Activated naive CD4-positive, alpha-beta T cell treated with anti-CD3 and anti-CD28 coated beads for 36 hours (primary cell): ENCODE data around the gene EIF3B. TPM values are rescaled to one million over a fixed set of nuclear protein-coding genes. Genes with fewer than 3 reads are reported as not detected.

Experiments
- CTCF ChIA-PET: fragments of 350-600 bp; sonication (Branson Sonifier 250); formaldehyde crosslinking; loops from one replicate; lab custom pipeline; 2021; ENCODE audit warnings: antibody characterized with exemption; lab: Charles Lee
- DNase-seq: peaks from one replicate; pipeline ENCODE4 v3.0.0-alpha.2; 2020
- H3K27ac Mint-ChIP-seq: one replicate; pipeline ENCODE4 v1.8.0; 2021; ENCODE audit warnings: mild to moderate bottlenecking, mixed read lengths
- H3K27me3 Mint-ChIP-seq: one replicate; pipeline ENCODE4 v1.8.0; 2021; ENCODE audit warnings: low read depth, mixed read lengths
- H3K36me3 Mint-ChIP-seq: one replicate; pipeline ENCODE4 v1.8.0; 2021; ENCODE audit warnings: low read depth, mixed read lengths
- H3K4me1 Mint-ChIP-seq: one replicate; pipeline ENCODE4 v1.8.0; 2021; ENCODE audit warnings: low read depth, mixed read lengths
- H3K4me3 Mint-ChIP-seq: one replicate; pipeline ENCODE4 v1.8.0; 2021; ENCODE audit warnings: mild to moderate bottlenecking, moderate library complexity, mixed read lengths
- H3K9me3 Mint-ChIP-seq: one replicate; pipeline ENCODE4 v1.8.0; 2021; ENCODE audit warnings: mixed read lengths
- intact Hi-C: fragments of 100-400 bp; cut with micrococcal nuclease; formaldehyde crosslinking; loops from one replicate; pipeline ENCODE4 v1.15.1; 2023
- total RNA-seq, 2 experiments: library from RNA; stranded (reverse); gene quantifications; one replicate each; pipeline ENCODE4 v1.2.3, GENCODE V29; 2021

EIF3B gene
- total RNA-seq, 2 experiments from 2014 or later = 156 to 159 TPM

DNA sequence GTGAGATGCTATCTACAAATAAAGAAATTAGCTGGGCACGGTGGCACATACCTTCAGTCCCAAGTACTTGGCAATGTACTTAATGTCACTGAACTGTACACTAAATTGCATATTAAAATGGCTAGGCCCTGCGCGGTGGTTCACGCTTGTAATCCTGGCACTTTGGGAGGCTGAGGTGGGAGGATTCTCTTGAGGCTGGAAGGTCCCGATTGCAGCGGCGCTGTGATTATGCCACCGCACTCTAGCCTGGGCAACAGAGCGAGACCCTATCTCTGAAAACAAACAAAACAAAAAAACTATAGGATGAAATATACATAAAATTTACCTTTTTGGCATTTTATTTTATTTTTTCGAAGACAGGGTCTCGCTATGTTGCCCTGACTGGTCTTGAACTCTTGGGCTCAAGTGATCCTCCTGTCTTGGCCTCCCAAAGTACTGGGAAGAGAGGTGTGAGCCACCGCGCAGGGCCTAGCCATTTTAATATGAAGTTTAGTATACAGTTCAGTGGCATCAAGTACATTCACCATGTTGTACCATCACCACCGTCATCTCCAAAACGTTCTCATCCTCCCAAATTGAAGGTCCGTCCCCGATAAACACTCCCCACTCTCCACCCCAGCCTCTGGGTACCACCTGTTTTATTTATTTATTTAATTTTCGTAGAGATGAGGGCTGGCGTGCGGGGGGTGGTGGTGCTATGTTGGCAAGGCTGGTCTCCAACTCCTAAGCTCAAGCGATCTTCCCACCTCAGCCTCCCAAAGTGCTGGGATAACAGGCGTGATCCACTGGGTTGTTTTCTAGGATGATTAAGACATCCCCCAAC is 1.3 kb upstream of the EIF3B start:
- no peaks in the 10 kb centered on the region for H3K27me3 Mint-ChIP-seq
- H3K4me3 Mint-ChIP-seq = peak overlapping the region; percentile 87
- intact Hi-C loops = loop anchor here (2.0 to 5.0 kb wide), 4 partner anchors 111 to 426 kb away; partner anchors contain the start of genes MRM2 and NUDT1
- CTCF ChIA-PET = interaction anchor here (1.7 kb wide), 1 partner anchor 78 kb away, joined by 3 read pairs; no protein-coding TSS in a partner anchor
- peaks cover 26% of the 10 kb centered on the region for H3K4me1 Mint-ChIP-seq
- H3K36me3 Mint-ChIP-seq = peaks cover 17% of the 10 kb centered on the region
- no peaks in the 10 kb centered on the region for H3K9me3 Mint-ChIP-seq
- no peak for DNase-seq
- H3K27ac Mint-ChIP-seq = peak overlapping the region; percentile 99

DNA sequence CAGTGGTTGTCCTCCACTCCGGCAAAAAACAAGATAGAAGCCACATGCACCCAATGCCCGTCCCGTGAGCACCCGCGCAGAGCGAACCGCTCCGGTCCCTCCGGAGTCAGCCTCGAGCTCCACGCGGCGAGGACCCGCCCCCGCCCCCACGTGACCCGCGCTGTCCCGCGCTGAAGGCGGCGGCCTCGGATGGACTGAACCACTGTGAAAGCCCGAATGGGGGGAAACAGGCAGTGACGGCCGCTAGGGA is 766 bp upstream of the EIF3B start:
- DNase-seq = peak; percentile 93
- H3K27me3 Mint-ChIP-seq = no peaks in the 10 kb centered on the region
- peak overlapping the region; percentile 99 for H3K27ac Mint-ChIP-seq
- H3K4me1 Mint-ChIP-seq = peaks cover 28% of the 10 kb centered on the region
- peaks cover 17% of the 10 kb centered on the region for H3K36me3 Mint-ChIP-seq
- intact Hi-C loops = loop anchor here (1.0 to 5.0 kb wide), 8 partner anchors 40 to 783 kb away; partner anchors contain the start of genes CHST12, MRM2, NUDT1 and PSMG3
- H3K9me3 Mint-ChIP-seq = no peaks in the 10 kb centered on the region
- peak overlapping the region; percentile 87 for H3K4me3 Mint-ChIP-seq
- CTCF ChIA-PET = interaction anchor here (1.7 kb wide), 1 partner anchor 77 kb away, joined by 3 read pairs; no protein-coding TSS in a partner anchor

DNA sequence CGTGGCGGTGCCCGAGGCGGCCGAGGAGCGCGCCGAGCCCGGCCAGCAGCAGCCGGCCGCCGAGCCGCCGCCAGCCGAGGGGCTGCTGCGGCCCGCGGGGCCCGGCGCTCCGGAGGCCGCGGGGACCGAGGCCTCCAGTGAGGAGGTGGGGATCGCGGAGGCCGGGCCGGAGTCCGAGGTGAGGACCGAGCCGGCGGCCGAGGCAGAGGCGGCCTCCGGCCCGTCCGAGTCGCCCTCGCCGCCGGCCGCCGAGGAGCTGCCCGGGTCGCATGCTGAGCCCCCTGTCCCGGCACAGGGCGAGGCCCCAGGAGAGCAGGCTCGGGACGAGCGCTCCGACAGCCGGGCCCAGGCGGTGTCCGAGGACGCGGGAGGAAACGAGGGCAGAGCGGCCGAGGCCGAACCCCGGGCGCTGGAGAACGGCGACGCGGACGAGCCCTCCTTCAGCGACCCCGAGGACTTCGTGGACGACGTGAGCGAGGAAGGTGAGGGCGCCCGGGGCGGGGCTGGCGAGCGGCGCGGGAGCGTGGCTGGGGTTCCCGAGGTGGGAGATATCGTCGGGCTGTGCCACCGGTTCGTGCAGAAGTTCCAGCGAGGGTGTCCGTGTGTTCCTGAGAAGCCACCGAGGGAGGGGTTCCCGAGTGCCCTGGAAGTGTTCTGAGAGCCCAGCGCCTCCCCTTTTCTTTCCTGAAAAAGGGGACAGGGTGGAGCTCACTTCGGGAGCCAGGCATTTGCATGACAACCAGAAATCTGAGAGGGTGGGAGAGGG is 495 bp downstream of the EIF3B start:
- Mint-ChIP-seq H3K36me3 (peaks cover 20% of the 10 kb centered on the region), H3K27ac (peak overlapping the region; percentile 65), H3K27me3 (no peaks in the 10 kb centered on the region), H3K4me3 (peak overlapping the region; percentile 87), H3K4me1 (peaks cover 41% of the 10 kb centered on the region), H3K9me3 (no peaks in the 10 kb centered on the region)
- intact Hi-C loops = loop anchor here (1.0 to 5.0 kb wide), 7 partner anchors 41 to 784 kb away; partner anchors contain the start of genes CHST12, PSMG3, SNX8 and TTYH3
- CTCF ChIA-PET = interaction anchor here (0.7 kb wide), 2 partner anchors 9 to 10 kb away, joined by 3 read pairs; no protein-coding TSS in a partner anchor
- DNase-seq = peak; percentile 13

DNA sequence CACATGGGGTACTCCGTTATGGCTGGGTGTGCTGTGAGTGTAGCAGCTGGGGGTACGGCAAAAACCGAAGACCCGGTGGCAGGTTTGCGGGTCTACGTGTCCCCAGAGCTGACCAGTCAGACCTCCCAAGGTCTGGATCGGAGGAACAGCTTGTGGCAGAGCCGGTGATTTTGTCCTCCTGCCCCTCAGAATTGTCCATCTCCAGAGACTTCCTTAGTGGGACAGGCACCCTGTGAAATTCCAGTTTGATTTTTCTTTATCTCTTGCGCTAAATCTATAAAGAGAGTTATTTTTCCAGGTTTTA is 1.0 kb downstream of the EIF3B start:
- Mint-ChIP-seq H3K36me3 (peaks cover 25% of the 10 kb centered on the region), H3K27me3 (no peaks in the 10 kb centered on the region), H3K9me3 (no peaks in the 10 kb centered on the region), H3K27ac (peak overlapping the region; percentile 65), H3K4me3 (peak overlapping the region; percentile 78), H3K4me1 (peaks cover 46% of the 10 kb centered on the region)
- CTCF ChIA-PET = interaction anchor here (0.6 to 0.7 kb wide), 3 partner anchors 8 to 113 kb away, joined by 3 to 4 read pairs (median 3); no protein-coding TSS in a partner anchor
- no peak for DNase-seq
- intact Hi-C loops = loop anchor here (2.0 kb wide), 1 partner anchor 785 kb away; the partner anchor contains the start of gene PSMG3

DNA sequence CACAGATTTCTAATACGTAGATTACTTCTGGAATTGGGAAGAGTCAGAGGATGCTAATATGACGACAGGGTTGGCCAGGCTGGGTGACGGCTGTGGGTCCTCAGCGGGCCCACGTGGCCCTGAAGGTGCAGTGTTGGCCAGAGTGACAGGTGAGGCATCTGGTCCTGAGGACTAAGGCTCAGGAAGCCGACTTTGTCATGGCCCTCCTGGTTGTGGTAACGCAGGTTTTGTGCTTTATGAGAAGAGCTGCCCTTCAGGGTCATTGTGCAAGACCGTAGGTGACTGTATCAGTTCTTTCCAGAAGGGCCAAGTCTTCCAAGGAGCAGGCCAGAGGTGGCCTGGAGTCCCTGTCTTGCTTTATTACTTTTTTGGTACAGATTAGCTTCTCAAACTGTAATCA is 2.5 kb downstream of the EIF3B start:
- peaks cover 46% of the 10 kb centered on the region for H3K4me1 Mint-ChIP-seq
- peak overlapping the region; percentile 12 for H3K4me3 Mint-ChIP-seq
- no peaks in the 10 kb centered on the region for H3K9me3 Mint-ChIP-seq
- H3K27me3 Mint-ChIP-seq = no peaks in the 10 kb centered on the region
- H3K36me3 Mint-ChIP-seq = peaks cover 28% of the 10 kb centered on the region
- intact Hi-C loops = no loop called here
- DNase-seq = no peak
- peak overlapping the region; percentile 9 for H3K27ac Mint-ChIP-seq
- CTCF ChIA-PET = interaction anchor here (1.2 to 1.8 kb wide), 2 partner anchors 9 to 27 kb away, joined by 4 read pairs; no protein-coding TSS in a partner anchor

DNA sequence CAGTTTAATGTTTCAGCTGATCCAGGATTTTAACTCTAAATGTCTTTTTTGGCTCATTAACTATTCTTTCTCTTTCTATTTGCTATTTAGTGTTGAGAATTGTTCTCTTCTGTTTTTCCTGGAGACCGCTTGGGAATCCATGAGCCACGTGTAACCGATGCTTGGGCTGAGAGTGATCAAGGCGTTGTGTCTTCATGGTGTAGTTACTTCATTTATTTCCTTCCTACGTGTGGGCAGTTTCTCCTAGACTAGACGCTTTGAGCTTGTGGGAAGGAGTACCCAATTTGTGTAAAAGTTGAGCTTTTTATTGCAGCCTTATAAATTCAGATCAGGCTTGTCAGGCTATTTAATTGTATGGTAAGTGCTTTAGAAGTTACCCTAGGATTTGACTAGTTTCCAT is 2.9 kb downstream of the EIF3B start:
- DNase-seq = no peak
- Mint-ChIP-seq H3K36me3 (peaks cover 31% of the 10 kb centered on the region), H3K27me3 (no peaks in the 10 kb centered on the region), H3K9me3 (no peaks in the 10 kb centered on the region), H3K27ac (no peak overlapping the region), H3K4me1 (peaks cover 46% of the 10 kb centered on the region), H3K4me3 (peak overlapping the region; percentile 5)
- CTCF ChIA-PET = interaction anchor here (1.2 to 1.8 kb wide), 2 partner anchors 10 to 27 kb away, joined by 4 read pairs; no protein-coding TSS in a partner anchor
- intact Hi-C loops = no loop called here

DNA sequence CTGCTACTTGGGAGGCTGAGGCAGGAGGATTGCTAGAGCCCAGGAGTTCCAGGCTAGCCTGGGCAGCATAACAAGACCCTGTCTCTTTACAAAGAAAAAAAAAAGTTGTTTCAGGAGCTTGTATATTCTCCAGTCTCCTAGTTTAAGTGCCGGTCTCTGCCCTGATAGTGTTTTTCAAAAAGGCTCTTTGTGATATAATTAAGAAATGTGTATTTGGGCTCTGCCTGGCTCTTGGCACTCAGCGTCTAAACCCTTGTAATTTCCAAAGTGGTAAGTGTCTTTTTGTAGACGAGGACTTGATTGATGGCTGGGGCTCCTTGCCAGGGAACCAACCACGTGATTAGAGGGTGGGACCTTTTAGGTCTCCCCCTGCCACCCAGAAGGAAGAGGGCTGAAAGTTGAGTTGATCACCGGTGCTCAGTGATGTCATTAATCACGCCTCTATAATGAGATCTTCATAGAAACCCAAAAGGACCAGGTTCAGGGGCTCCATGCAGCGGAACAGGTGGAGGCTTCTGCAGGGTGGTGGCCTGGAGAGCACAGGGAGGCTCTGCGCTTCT is 4.4 kb downstream of the EIF3B start:
- Mint-ChIP-seq H3K27ac (no peak overlapping the region), H3K36me3 (peaks cover 39% of the 10 kb centered on the region), H3K4me1 (peaks cover 39% of the 10 kb centered on the region), H3K4me3 (no peak overlapping the region), H3K9me3 (no peaks in the 10 kb centered on the region), H3K27me3 (no peaks in the 10 kb centered on the region)
- CTCF ChIA-PET = interaction anchor here (0.8 kb wide), 1 partner anchor 110 kb away, joined by 3 read pairs; no protein-coding TSS in a partner anchor
- DNase-seq = no peak
- intact Hi-C loops = no loop called here

DNA sequence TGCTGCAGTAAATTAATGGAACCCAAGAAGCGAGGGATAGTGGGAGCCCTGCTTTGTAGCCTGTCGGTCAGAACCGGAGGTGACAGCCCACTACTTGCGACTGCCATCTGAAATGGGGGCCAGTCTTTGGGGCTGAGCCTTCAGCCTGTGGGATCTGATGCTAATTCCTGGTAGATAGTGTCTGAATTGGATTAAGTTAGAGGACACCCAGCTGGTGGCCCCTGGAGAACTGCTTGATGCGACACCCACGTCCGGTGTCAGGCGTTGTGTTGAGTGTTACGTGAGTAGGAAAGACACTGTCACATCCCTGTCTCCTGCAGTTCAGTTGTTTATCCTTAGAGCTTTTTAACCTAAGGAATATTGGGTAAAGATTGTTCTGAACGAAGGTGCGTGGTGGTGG is 5.0 kb downstream of the EIF3B start:
- peaks cover 44% of the 10 kb centered on the region for H3K36me3 Mint-ChIP-seq
- no peak overlapping the region for H3K27ac Mint-ChIP-seq
- CTCF ChIA-PET = no interaction called here
- H3K4me3 Mint-ChIP-seq = no peak overlapping the region
- no peak for DNase-seq
- H3K9me3 Mint-ChIP-seq = no peaks in the 10 kb centered on the region
- no peaks in the 10 kb centered on the region for H3K27me3 Mint-ChIP-seq
- intact Hi-C loops = no loop called here
- H3K4me1 Mint-ChIP-seq = peaks cover 39% of the 10 kb centered on the region

DNA sequence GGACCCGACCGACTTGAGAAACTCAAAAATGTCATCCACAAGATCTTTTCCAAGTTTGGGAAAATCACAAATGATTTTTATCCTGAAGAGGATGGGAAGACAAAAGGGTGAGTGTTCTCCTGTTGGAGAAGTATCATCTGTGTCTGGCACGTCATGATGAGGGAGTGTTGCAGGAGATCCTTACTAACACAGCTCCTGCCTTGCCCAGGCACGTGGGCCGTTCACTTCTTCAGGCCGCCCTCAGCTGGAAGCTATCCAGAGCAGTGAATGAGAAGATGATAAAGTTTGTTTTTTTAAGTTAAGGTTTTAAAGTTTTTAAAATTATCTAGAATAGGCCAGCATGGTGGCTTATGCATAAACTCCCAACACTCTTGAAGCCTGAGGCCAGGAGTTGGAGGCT is 6.2 kb downstream of the EIF3B start:
- H3K4me1 Mint-ChIP-seq = peaks cover 38% of the 10 kb centered on the region
- CTCF ChIA-PET = no interaction called here
- no peaks in the 10 kb centered on the region for H3K27me3 Mint-ChIP-seq
- H3K9me3 Mint-ChIP-seq = no peaks in the 10 kb centered on the region
- no peak overlapping the region for H3K27ac Mint-ChIP-seq
- H3K36me3 Mint-ChIP-seq = peaks cover 47% of the 10 kb centered on the region
- no peak overlapping the region for H3K4me3 Mint-ChIP-seq
- intact Hi-C loops = no loop called here
- DNase-seq = no peak

DNA sequence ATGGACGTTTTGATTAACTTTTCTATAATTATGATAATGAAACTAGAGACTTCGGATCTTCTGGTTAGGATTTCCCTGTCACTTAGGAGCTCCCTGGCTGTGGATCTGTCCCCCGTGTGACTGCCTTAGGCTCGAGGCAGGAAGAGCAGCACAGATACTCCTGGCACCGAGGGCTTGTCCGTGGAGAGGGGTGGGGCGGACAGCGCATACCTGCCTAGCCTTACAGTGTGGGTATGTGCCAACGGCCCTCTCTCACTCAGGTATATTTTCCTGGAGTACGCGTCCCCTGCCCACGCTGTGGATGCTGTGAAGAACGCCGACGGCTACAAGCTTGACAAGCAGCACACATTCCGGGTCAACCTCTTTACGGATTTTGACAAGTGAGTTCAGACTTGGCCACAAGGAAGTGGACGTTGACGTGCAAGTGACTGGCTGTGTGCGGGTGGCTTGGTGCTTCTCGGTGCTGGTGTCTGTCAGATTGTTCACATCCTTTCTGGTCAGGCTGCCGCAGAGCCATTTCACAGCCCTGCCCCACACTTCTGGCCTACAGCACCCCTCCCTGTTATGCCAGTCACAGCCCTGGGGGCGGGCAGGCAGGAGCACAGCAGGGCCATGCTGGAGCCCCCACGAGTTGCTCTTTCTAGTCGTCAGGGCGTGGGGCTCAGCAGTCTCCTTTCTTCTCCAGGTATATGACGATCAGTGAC is 7.9 kb downstream of the EIF3B start:
- no peak overlapping the region for H3K27ac Mint-ChIP-seq
- H3K9me3 Mint-ChIP-seq = no peaks in the 10 kb centered on the region
- H3K27me3 Mint-ChIP-seq = no peaks in the 10 kb centered on the region
- intact Hi-C loops = no loop called here
- no peak for DNase-seq
- H3K4me3 Mint-ChIP-seq = no peak overlapping the region
- H3K4me1 Mint-ChIP-seq = peaks cover 26% of the 10 kb centered on the region
- CTCF ChIA-PET = no interaction called here
- H3K36me3 Mint-ChIP-seq = peaks cover 47% of the 10 kb centered on the region

DNA sequence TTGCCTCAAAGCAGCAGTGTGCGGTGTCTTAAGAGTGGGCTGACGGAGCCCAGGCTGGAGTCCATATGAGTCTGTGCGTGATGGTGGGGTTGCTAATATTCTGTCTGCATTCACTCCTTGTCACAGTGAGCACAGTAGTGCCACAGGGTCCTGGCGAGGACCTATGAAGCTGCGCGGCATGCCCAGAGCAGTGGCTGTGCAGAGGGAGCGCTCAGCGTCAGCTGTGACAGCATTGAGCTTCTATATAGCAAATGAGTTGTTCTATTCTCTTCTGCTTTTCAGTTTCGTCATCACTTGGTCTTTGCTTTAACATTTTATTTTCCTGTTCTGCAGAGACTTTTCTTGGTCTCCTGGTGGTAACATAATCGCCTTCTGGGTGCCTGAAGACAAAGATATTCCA is 14.5 kb downstream of the EIF3B start:
- H3K4me3 Mint-ChIP-seq = no peak overlapping the region
- no peaks in the 10 kb centered on the region for H3K27me3 Mint-ChIP-seq
- H3K9me3 Mint-ChIP-seq = no peaks in the 10 kb centered on the region
- no peak for DNase-seq
- H3K36me3 Mint-ChIP-seq = peaks cover 55% of the 10 kb centered on the region
- CTCF ChIA-PET = no interaction called here
- intact Hi-C loops = no loop called here
- no peaks in the 10 kb centered on the region for H3K4me1 Mint-ChIP-seq
- no peak overlapping the region for H3K27ac Mint-ChIP-seq

DNA sequence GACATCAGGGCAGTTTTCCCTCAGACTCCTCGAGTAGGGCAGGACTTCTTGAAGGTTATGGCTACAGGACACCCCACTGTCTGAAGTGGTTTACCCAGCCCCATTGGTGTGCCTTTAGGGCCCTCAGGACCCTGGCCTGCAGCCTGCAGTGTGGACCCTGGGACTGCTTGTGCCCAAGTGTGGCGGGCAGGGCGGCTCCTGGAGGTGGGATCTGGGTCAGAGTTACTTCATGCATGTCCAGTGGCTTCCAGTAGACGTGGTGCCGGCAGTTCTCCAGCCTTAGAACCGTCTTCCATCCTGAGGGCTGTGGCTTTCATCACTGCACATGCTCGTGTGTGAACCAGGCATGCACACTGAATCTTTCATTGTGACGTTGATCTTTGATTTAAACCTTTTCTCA is 16.7 kb downstream of the EIF3B start:
- intact Hi-C loops = no loop called here
- Mint-ChIP-seq H3K36me3 (peaks cover 56% of the 10 kb centered on the region), H3K4me1 (no peaks in the 10 kb centered on the region), H3K4me3 (no peak overlapping the region), H3K27me3 (no peaks in the 10 kb centered on the region), H3K27ac (no peak overlapping the region), H3K9me3 (no peaks in the 10 kb centered on the region)
- CTCF ChIA-PET = no interaction called here
- no peak for DNase-seq
